MM.1S (cell line): ENCODE results near the gene CAST.
"Not testable (repeated sequence)": the region's sequence is repeated elsewhere in the genome, so short reads cannot be mapped to it uniquely, and the experiment has no call there.

Experiments used
- DNase-seq: peaks from one replicate; pipeline ENCODE4 v3.0.0-alpha.2; 2015
- H2AFZ ChIP-seq: fragments of 300-600 bp; sonication (generic); 2 replicates; pipeline ENCODE4 v1.6.0; 2016; ENCODE audit warnings: antibody characterized with exemption, low read length
- H3F3A ChIP-seq: fragments of 300-600 bp; sonication (generic); 2 replicates; pipeline ENCODE4 v1.6.1; 2016; ENCODE audit warnings: mild to moderate bottlenecking, antibody characterized with exemption, low read length, moderate library complexity, mixed read lengths; ENCODE audit not compliant: insufficient read depth
- H3K27ac ChIP-seq: fragments of 300-600 bp; sonication (generic); 2 replicates; pipeline ENCODE4 v1.5.1; 2016; ENCODE audit warnings: mild to moderate bottlenecking, low read length
- H3K27me3 ChIP-seq: fragments of 300-600 bp; sonication (generic); replicated peaks from 2 replicates; pipeline ENCODE4 v1.6.0; 2016; ENCODE audit warnings: low read length; ENCODE audit not compliant: insufficient read depth
- H3K36me3 ChIP-seq: fragments of 300-600 bp; sonication (generic); replicated peaks from 2 replicates; pipeline ENCODE4 v1.6.1; 2016; ENCODE audit warnings: mild to moderate bottlenecking, low read length, mixed read lengths; ENCODE audit not compliant: insufficient read depth
- H3K4me1 ChIP-seq: fragments of 300-600 bp; sonication (generic); 2 replicates; pipeline ENCODE4 v1.6.1; 2016; ENCODE audit warnings: low read length, mixed read lengths
- H3K4me2 ChIP-seq: fragments of 300-600 bp; sonication (generic); 2 replicates; pipeline ENCODE4 v1.6.0; 2016; ENCODE audit warnings: low read depth, low read length
- H3K4me3 ChIP-seq: fragments of 300-600 bp; sonication (generic); 2 replicates; pipeline ENCODE4 v1.5.1; 2016; ENCODE audit warnings: low read length, mixed read lengths
- H3K79me2 ChIP-seq: fragments of 300-600 bp; sonication (generic); 2 replicates; pipeline ENCODE4 v1.6.1; 2016; ENCODE audit warnings: mixed run types, low read length, mixed read lengths
- H3K9ac ChIP-seq: fragments of 300-600 bp; sonication (generic); 2 replicates; pipeline ENCODE4 v1.6.1; 2016; ENCODE audit warnings: low read length, mixed read lengths
- H3K9me2 ChIP-seq: fragments of 300-600 bp; sonication (generic); replicated peaks from 2 replicates; pipeline ENCODE4 v1.6.1; 2016; ENCODE audit warnings: mild to moderate bottlenecking, low read length, mixed read lengths; ENCODE audit not compliant: insufficient read depth
- H3K9me3 ChIP-seq: fragments of 300-600 bp; sonication (generic); replicated peaks from 2 replicates; pipeline ENCODE4 v1.6.1; 2016; ENCODE audit warnings: mild to moderate bottlenecking, low read length, mixed read lengths; ENCODE audit not compliant: insufficient read depth
- H4K20me1 ChIP-seq: fragments of 300-600 bp; sonication (generic); 2 replicates; pipeline ENCODE4 v1.6.1; 2016; ENCODE audit warnings: mild to moderate bottlenecking, low read length, moderate library complexity, mixed read lengths; ENCODE audit not compliant: insufficient read depth
- EZH2 ChIP-seq: fragments of 300-600 bp; sonication (generic); optimal IDR thresholded peaks from 2 replicates; pipeline ENCODE3; 2017; ENCODE audit warnings: low read depth, mild to moderate bottlenecking, antibody characterized with exemption, low read length, mixed read lengths
- EZH2phosphoT487 ChIP-seq: fragments of 300-600 bp; sonication (generic); IDR thresholded peaks from 2 replicates; pipeline ENCODE4 v1.6.1; 2018; ENCODE audit warnings: antibody characterized with exemption, low read length
- TF ChIP-seq, protein P1 (sequence below): fragments of 300-600 bp; sonication (generic); IDR thresholded peaks from 2 replicates; pipeline ENCODE4 v1.5.1; 2016; ENCODE audit warnings: antibody characterized with exemption, low read length, mixed read lengths

The CAST gene

DNA sequence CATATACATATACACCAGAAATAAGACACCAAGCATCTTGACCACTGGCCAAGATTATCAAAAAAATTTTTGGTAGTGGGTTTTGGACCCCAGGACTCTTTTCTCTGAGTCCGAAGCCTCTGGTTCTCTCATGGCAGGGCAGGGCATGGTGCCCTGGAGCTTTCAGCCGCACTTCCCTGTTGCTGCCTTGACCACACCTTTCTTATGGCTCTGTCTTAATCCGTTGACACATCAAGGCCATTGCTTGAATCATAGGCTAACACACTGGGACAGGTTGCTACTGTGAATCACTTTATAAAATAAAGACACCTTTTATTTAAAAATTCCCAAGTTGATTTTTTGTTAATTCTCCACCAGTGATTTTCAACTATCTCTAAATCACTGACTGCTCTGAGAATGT, 45.4 kb upstream of the CAST start:
- Histone ChIP-seq H2AFZ (no peak overlapping the region), H4K20me1 (no peaks in the 10 kb centered on the region), H3K79me2 (no peaks in the 10 kb centered on the region), H3K36me3 (no peaks in the 10 kb centered on the region), H3K27me3 (no peaks in the 10 kb centered on the region), H3K9me2 (no peaks in the 10 kb centered on the region), H3F3A (no peaks in the 10 kb centered on the region), H3K4me2 (no peak overlapping the region), H3K27ac (no peak overlapping the region), H3K9me3 (no peaks in the 10 kb centered on the region), H3K9ac (no peak overlapping the region), H3K4me1 (no peaks in the 10 kb centered on the region), H3K4me3 (no peak overlapping the region)
- no peak for DNase-seq
- TF ChIP-seq EZH2 (no peak), EZH2phosphoT487 (no peak)

DNA sequence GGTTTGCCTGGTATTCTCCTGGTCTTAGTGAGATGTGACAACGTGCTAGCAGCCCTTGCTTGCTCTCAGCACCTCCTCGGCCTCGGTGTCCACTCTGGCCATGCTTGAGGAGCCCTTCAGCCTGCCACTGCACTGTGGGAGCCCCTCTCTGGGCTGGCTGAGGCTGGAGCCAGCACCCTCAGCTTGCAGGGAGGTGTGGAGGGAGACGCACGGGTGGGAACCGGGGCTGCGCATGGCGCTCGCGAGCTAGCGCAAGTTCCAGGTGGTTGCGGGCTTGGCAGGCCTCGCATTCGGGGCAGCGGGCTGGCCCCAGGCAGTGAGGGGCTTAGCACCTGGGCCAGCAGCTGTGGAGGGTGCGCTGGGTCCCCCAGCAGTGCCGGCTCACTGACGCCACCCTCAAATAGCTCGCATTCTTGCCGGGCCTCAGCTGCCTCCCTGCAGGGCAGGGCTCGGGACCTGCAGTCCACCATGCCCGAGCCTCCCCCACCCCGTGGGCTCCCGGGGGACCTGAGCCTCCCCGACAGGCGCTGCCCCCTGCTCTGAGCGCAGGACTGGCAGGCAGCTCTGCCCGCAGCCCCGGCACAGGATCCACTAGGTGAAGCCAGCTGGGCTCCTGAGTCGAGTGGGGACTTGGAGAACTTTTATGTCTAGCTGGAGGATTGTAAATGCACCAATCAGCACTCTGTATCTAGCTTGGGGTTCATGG, 43.7 kb upstream of the CAST start:
- H3K9ac ChIP-seq, H3K4me2 ChIP-seq, H3F3A ChIP-seq, H3K36me3 ChIP-seq, H2AFZ ChIP-seq, H3K79me2 ChIP-seq, H3K27ac ChIP-seq, H3K9me3 ChIP-seq, H3K4me1 ChIP-seq, DNase-seq, H3K4me3 ChIP-seq, H3K9me2 ChIP-seq, H4K20me1 ChIP-seq, H3K27me3 ChIP-seq: not testable (repeated sequence)

DNA sequence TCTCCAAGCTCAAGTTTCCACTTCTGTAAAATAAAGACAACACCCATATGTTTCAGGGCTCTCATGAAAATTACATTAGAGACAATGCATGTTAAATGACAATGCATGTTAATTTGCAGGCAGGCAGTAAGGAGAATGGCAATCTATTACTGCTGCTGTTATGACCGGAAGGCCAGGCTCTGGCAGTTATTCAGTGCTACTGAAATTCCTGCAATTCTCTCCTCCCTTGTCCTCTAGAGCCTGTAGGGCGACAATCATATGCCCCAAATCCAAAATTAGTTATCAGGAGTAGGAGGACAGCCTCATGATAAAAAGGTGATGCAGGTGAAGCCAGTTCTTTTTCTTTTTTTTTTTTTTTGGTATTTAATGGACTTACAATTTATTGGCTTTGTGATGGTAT, 42.2 kb upstream of the CAST start:
- no peak overlapping the region for H2AFZ ChIP-seq
- no peaks in the 10 kb centered on the region for H3F3A ChIP-seq
- no peak overlapping the region for H3K4me3 ChIP-seq
- no peak overlapping the region for H3K27ac ChIP-seq
- H3K4me2 ChIP-seq, result no peak overlapping the region
- H3K9ac ChIP-seq, result no peak overlapping the region
- no peaks in the 10 kb centered on the region for H3K9me2 ChIP-seq
- H3K36me3 ChIP-seq, result no peaks in the 10 kb centered on the region
- no peak for DNase-seq
- H3K9me3 ChIP-seq, result no peaks in the 10 kb centered on the region
- H3K79me2 ChIP-seq, result no peaks in the 10 kb centered on the region
- no peaks in the 10 kb centered on the region for H3K4me1 ChIP-seq
- TF ChIP-seq EZH2phosphoT487 (no peak), EZH2 (no peak)
- TF ChIP-seq, protein P1, sequence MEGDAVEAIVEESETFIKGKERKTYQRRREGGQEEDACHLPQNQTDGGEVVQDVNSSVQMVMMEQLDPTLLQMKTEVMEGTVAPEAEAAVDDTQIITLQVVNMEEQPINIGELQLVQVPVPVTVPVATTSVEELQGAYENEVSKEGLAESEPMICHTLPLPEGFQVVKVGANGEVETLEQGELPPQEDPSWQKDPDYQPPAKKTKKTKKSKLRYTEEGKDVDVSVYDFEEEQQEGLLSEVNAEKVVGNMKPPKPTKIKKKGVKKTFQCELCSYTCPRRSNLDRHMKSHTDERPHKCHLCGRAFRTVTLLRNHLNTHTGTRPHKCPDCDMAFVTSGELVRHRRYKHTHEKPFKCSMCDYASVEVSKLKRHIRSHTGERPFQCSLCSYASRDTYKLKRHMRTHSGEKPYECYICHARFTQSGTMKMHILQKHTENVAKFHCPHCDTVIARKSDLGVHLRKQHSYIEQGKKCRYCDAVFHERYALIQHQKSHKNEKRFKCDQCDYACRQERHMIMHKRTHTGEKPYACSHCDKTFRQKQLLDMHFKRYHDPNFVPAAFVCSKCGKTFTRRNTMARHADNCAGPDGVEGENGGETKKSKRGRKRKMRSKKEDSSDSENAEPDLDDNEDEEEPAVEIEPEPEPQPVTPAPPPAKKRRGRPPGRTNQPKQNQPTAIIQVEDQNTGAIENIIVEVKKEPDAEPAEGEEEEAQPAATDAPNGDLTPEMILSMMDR, result no peak
- no peaks in the 10 kb centered on the region for H3K27me3 ChIP-seq
- H4K20me1 ChIP-seq, result no peaks in the 10 kb centered on the region

DNA sequence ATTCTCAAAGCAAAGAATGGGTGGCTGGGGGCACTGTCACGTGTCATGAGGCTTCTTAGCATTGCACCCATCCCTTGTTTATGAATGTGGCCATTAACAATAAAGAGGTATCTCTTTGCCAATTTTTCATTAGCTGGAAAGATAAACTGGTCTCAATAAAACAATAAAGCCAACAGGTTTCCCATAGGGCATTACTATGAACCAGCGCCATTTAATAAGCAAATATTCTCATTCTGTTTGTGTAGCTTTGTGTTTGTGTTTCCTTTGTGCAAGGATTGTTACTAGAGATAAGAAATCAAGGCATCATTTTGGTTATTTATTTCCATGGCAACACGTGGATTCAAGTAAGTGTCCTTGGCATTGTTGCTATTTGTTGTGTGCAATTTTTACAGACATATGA, 37.6 kb upstream of the CAST start:
- H3K9ac ChIP-seq, result no peak overlapping the region
- no peak for TF ChIP-seq EZH2
- TF ChIP-seq, protein P1, result no peak
- no peak for TF ChIP-seq EZH2phosphoT487
- no peak overlapping the region for H3K27ac ChIP-seq
- H3K4me3 ChIP-seq, result no peak overlapping the region
- no peak for DNase-seq
- no peaks in the 10 kb centered on the region for H3F3A ChIP-seq
- no peak overlapping the region for H3K4me2 ChIP-seq
- H3K79me2 ChIP-seq, result no peaks in the 10 kb centered on the region
- no peaks in the 10 kb centered on the region for H3K27me3 ChIP-seq
- no peaks in the 10 kb centered on the region for H4K20me1 ChIP-seq
- H3K9me2 ChIP-seq, result no peaks in the 10 kb centered on the region
- H3K4me1 ChIP-seq, result peaks cover 11% of the 10 kb centered on the region
- H3K36me3 ChIP-seq, result no peaks in the 10 kb centered on the region
- no peaks in the 10 kb centered on the region for H3K9me3 ChIP-seq
- H2AFZ ChIP-seq, result no peak overlapping the region
